Measurements from ENCODE around the gene UMODL1. TPM values are rescaled to one million over a fixed set of nuclear protein-coding genes. Genes with fewer than 3 reads are reported as not detected.
"Not testable (repeated sequence)": the region's sequence is repeated elsewhere in the genome, so short reads cannot be mapped to it uniquely, and the experiment has no call there.

UMODL1 gene
- total RNA-seq, 1 experiment from 2014 or later, result not detected

GRCh38 chr21:42160111-42160721 is 89.1 kb downstream of the UMODL1 start:
- no peak for DNase-seq (ENCODE audit: extremely low read depth, low read depth)

- DNase-seq (ENCODE audit: extremely low read depth, low read depth), result no peak
Observed at GRCh38 chr21:42160765-42161164, 89.6 kb downstream of the UMODL1 start.

- DNase-seq (ENCODE audit: extremely low read depth, low read depth), result no peak
Observed at GRCh38 chr21:42161401-42161955, 90.4 kb downstream of the UMODL1 start.

- DNase-seq (ENCODE audit: extremely low read depth, low read depth), result no peak
Observed at GRCh38 chr21:42161956-42162681, 91.0 kb downstream of the UMODL1 start.

- no peak for DNase-seq (ENCODE audit: extremely low read depth, low read depth)
Observed at GRCh38 chr21:42162831-42163510, 91.9 kb downstream of the UMODL1 start.

GRCh38 chr21:42163511-42163863 is 92.4 kb downstream of the UMODL1 start:
- DNase-seq (ENCODE audit: extremely low read depth, low read depth), result no peak

- DNase-seq (ENCODE audit: extremely low read depth, low read depth), result peak; percentile 44
Observed at GRCh38 chr21:42164064-42164789, 93.1 kb downstream of the UMODL1 start.

GRCh38 chr21:42164818-42165217 is 93.7 kb downstream of the UMODL1 start:
- DNase-seq (ENCODE audit: extremely low read depth, low read depth), result no peak

- DNase-seq (ENCODE audit: extremely low read depth, low read depth), result no peak
Observed at GRCh38 chr21:42165901-42166300, 94.8 kb downstream of the UMODL1 start.

GRCh38 chr21:42169758-42170157 is 98.6 kb downstream of the UMODL1 start:
- DNase-seq (ENCODE audit: extremely low read depth, low read depth), result no peak

GRCh38 chr21:42171091-42172053 is 100.3 kb downstream of the UMODL1 start:
- DNase-seq (ENCODE audit: extremely low read depth, low read depth), result no peak

- DNase-seq (ENCODE audit: extremely low read depth, low read depth), result no peak
Observed at GRCh38 chr21:42172596-42173483, 101.7 kb downstream of the UMODL1 start.

GRCh38 chr21:42174173-42174572 is 103.1 kb downstream of the UMODL1 start:
- DNase-seq (ENCODE audit: extremely low read depth, low read depth), result no peak

GRCh38 chr21:42175110-42175710 is 104.1 kb downstream of the UMODL1 start:
- DNase-seq (ENCODE audit: extremely low read depth, low read depth), result no peak

GRCh38 chr21:42176859-42177258 is 105.7 kb downstream of the UMODL1 start:
- DNase-seq (ENCODE audit: extremely low read depth, low read depth), result no peak

- no peak for DNase-seq (ENCODE audit: extremely low read depth, low read depth)
Observed at GRCh38 chr21:42179316-42179715, 108.2 kb downstream of the UMODL1 start.

- DNase-seq (ENCODE audit: extremely low read depth, low read depth), result not testable (repeated sequence)
Observed at GRCh38 chr21:42180001-42180400, 108.9 kb downstream of the UMODL1 start.

- no peak for DNase-seq (ENCODE audit: extremely low read depth, low read depth)
Observed at GRCh38 chr21:42182713-42183371, 111.7 kb downstream of the UMODL1 start.

Data from NCI-H460 (cell line).